Esophagus squamous epithelium (tissue), 5 donors: Measurements from ENCODE around the gene YIPF2. TPM values are rescaled to one million over a fixed set of nuclear protein-coding genes. Genes with fewer than 3 reads are reported as not detected.
"Not testable (repeated sequence)": the region's sequence is repeated elsewhere in the genome, so short reads cannot be mapped to it uniquely, and the experiment has no call there.

ENCODE experiments used
- DNase-seq: peaks from one replicate; lab custom pipeline; 2025; lab: John Stamatoyannopoulos, UW
- H3K27ac ChIP-seq, 4 donors: fragments of 200-600 bp; sonication (generic); one replicate each; pipeline ENCODE4 v1.5.1; 2016 to 2019; ENCODE audit warnings: mild to moderate bottlenecking in 1 of 4
- H3K27me3 ChIP-seq, 4 donors: fragments of 200-600 bp; sonication (generic); 1 replicate in 3 of 4; 2 replicates in 1 of 4; pipeline versions ENCODE4 v1.5.1 to v1.6.0; 2017 to 2021; ENCODE audit warnings: antibody characterized with exemption in 1 of 4
- H3K36me3 ChIP-seq, 3 donors: fragments of 200-600 bp; sonication (generic); one replicate each; pipeline ENCODE4 v1.5.1; 2016 to 2019
- H3K4me1 ChIP-seq, 3 donors: fragments of 200-600 bp; sonication (generic); one replicate each; pipeline ENCODE4 v1.5.1; 2017 to 2019
- H3K4me3 ChIP-seq, 4 donors: fragments of 200-600 bp; sonication (generic); 1 replicate in 3 of 4; 2 replicates in 1 of 4; pipeline ENCODE4 v1.5.1; 2016 to 2019; ENCODE audit warnings: mild to moderate bottlenecking in 2 of 4, moderate library complexity in 1 of 4
- H3K9me3 ChIP-seq, 3 donors: fragments of 200-600 bp; sonication (generic); one replicate each; pipeline ENCODE4 v1.5.1; 2016 to 2019
- POLR2A ChIP-seq, 4 donors: fragments of 450-650 bp; IDR thresholded peaks; one replicate each; pipeline ENCODE4 v1.6.1; 2017; ENCODE audit warnings: antibody characterized with exemption in 4 of 4, mild to moderate bottlenecking in 4 of 4, moderate library complexity in 3 of 4
- WGBS, 2 donors: methylation state at CpG; one replicate each; pipeline ENCODE4 v1.1.5; 2018; 5-methylcytosine and 5-hydroxymethylcytosine counted together
- intact Hi-C: fragments of 100-400 bp; cut with DNase I; formaldehyde crosslinking; loops from one replicate; pipeline ENCODE4 v1.15.0; 2022
- total RNA-seq, 4 donors: library from RNA; depleted of rRNA; stranded (reverse); fragments of >200 nt; gene quantifications; one replicate each; pipeline ENCODE4 v1.1.0, GENCODE V29; 2016
- TF ChIP-seq, protein P1 (sequence below), 6 experiments: fragments of 450-650 bp in 4 of 6; fragments of 200-600 bp in 2 of 6; sonication (generic) in 2 of 6; IDR thresholded peaks; one replicate each; pipeline ENCODE4 v1.5.1; 2016 to 2019; ENCODE audit warnings: antibody characterized with exemption in 6 of 6, mild to moderate bottlenecking in 4 of 6, moderate library complexity in 4 of 6
- donor health status: DM: yes; HTN: yes; CAD: no.

The YIPF2 gene
- total RNA-seq, 4 donors from 2014 or later, result 39.6 to 63.2 (median 44.0) TPM

DNA sequence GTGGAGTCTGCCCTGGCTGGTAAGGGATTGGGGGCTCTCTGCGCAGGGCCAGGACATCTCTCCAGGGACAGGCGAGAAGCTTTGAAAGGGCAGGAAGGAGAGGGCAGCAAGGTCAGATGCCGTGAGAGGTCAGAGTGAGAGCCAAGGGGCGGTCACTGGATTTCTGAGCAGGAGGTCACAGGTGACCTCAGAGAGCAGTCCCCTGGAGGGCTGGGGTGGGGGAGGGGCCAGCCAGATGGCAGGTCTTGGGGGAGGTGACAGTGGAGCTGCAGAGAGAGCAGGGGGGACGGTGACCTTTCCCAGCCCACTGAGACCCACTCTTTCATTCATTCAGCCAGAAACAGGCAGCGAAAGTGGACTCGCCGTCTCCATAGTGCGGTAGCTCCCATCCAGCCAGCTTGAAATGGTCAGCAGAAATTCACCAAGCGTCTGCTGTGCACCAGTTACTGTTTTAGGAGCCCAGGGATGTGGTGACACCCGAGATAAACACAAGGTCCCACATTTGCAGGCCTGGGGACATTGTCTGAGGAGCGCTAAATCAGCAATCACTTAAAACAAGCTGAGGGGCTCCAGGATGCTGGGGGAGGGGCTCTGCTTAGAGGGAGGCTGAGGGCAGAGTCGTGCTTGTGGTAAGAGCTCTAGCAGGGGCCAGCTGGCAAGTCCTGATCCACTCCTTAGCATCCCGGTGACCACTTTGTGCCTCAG lies 46.9 kb downstream of the YIPF2 start:
- Histone ChIP-seq H3K36me3 (peaks cover 0 to 7% (median 0%) of the 10 kb centered on the region in 3 donors), H3K4me3 (no peak overlapping the region), H3K4me1 (peaks cover 10 to 82% (median 41%) of the 10 kb centered on the region in 3 donors), H3K27me3 (no peaks in the 10 kb centered on the region), H3K27ac (no peak overlapping the region), H3K9me3 (no peaks in the 10 kb centered on the region)
- DNase-seq, result no peak
- intact Hi-C loops, result no loop called here
- WGBS, 2 donors, result 82 to 84% methylated on average over 10 to 13 of the region's 14 CpGs
- no peak for TF ChIP-seq POLR2A (IDR thresholded peaks at IDR 0.05)
- TF ChIP-seq, protein P1, sequence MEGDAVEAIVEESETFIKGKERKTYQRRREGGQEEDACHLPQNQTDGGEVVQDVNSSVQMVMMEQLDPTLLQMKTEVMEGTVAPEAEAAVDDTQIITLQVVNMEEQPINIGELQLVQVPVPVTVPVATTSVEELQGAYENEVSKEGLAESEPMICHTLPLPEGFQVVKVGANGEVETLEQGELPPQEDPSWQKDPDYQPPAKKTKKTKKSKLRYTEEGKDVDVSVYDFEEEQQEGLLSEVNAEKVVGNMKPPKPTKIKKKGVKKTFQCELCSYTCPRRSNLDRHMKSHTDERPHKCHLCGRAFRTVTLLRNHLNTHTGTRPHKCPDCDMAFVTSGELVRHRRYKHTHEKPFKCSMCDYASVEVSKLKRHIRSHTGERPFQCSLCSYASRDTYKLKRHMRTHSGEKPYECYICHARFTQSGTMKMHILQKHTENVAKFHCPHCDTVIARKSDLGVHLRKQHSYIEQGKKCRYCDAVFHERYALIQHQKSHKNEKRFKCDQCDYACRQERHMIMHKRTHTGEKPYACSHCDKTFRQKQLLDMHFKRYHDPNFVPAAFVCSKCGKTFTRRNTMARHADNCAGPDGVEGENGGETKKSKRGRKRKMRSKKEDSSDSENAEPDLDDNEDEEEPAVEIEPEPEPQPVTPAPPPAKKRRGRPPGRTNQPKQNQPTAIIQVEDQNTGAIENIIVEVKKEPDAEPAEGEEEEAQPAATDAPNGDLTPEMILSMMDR (IDR thresholded peaks at IDR 0.05), result no peak

DNA sequence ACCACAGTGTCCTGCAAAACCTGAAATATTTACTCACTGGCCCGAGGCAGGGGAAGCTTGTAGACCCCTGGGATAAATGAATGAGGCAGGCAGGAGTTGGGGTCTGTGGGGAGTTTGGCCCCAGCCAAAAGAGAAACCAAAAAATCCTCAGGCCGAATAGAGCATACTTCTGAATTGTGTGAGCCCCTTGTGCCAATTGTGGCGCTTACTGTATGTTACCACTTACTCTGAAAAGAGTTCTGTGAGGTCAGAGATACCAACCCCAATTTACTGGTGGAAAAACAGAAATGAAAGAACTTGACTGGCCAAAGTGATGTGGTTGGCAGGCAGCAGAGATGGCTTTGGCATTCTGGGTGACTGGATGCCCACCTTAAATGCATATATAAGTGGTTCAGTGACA lies 50.2 kb downstream of the YIPF2 start:
- intact Hi-C loops, result no loop called here
- WGBS, 2 donors, result 48 to 62% methylated on average over 3 of the region's 3 CpGs

DNA sequence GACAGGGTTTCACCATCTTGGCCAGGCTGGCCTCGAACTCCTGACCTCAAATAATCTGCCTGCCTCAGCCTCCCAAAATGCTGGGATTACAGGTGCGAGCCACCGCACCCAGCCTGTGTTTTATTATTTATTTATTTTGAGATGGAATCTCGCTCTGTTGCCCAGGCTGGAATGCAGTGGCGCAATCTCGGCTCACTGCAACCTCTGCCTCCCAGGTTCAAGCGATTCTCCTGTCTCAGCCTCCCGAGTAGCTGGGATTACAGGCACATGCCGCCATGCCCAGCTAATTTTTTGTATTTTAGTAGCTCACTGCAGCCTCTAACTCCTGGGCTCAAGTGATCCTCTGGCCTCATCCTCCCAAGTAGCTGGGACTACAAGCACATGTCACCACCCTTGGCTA lies 50.8 kb downstream of the YIPF2 start:
- intact Hi-C loops, H3K9me3 ChIP-seq: not testable (repeated sequence)

More for the DNA sequence above, 50.2 kb downstream of the YIPF2 start:
- no peak for DNase-seq
- H3K27me3 ChIP-seq, result no peaks in the 10 kb centered on the region
- no peak for TF ChIP-seq POLR2A (IDR thresholded peaks at IDR 0.05)
- TF ChIP-seq, protein P1 (IDR thresholded peaks at IDR 0.05), result no peak
- H3K36me3 ChIP-seq, result peaks cover 0 to 7% (median 0%) of the 10 kb centered on the region in 3 donors
- peaks cover 10 to 78% (median 39%) of the 10 kb centered on the region in 3 donors for H3K4me1 ChIP-seq
- no peaks in the 10 kb centered on the region for H3K9me3 ChIP-seq
- H3K4me3 ChIP-seq, result no peak overlapping the region
- peak overlapping the region; percentile 66 to 72 (median 66) for H3K27ac ChIP-seq

DNA sequence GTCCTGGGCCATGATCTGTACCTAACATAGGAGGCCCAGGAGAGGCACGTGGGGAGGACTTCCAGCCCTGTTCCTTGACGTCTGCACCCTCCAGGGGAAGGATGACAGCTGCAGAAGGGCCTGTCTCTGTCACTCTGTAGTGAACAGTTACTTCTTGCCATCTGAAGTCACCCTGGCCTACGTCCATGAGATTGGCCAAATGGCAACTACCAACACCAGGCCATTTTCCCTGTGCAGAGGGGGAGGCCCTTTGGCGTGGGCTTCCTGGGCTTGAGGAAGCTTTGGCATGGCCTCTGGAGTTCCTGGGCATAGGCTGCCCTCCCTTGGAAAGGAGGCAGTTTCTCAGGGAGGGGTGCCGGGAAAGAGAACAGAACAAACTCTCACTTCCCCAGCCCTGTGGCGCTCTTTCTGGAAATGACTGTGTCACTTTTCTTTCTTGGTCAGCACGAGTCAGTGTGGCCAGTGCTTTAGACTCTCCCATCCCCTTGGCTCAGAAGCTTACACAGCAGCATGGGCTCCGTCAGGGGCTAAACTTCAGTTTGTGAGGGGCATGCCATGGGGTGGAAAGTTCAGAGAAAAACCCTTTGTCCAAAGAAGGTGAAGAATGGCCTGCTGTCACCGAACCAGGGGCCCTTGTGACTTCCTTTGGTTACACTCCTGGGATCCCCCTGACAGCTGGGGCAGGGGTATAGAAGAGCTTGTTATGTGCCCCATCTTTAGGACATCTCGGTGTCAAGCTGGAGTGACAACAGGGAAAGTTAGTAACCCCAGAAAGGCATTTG lies 51.8 kb downstream of the YIPF2 start:
- peaks cover 20 to 84% (median 42%) of the 10 kb centered on the region in 3 donors for H3K4me1 ChIP-seq
- intact Hi-C loops, result no loop called here
- WGBS, 2 donors, result 59 to 66% methylated on average over 5 to 8 of the region's 10 CpGs

More for the DNA sequence above, 50.8 kb downstream of the YIPF2 start:
- not testable (repeated sequence) for H3K36me3 ChIP-seq, H3K4me3 ChIP-seq, H3K27me3 ChIP-seq, DNase-seq
- WGBS, 2 donors, result 92 to 96% methylated on average over 9 of the region's 9 CpGs
- peaks cover 16 to 84% (median 45%) of the 10 kb centered on the region in 3 donors for H3K4me1 ChIP-seq
- peak overlapping the region in 3 of 4 donors; percentile 66 to 72 (median 66) for H3K27ac ChIP-seq

GRCh38 chr19:10874024-10874423 lies 54.4 kb downstream of the YIPF2 start:
- intact Hi-C loops, result loop anchor here (5.0 kb wide), 1 partner anchor 53 kb away; the partner anchor contains the start of genes TIMM29 and YIPF2
- WGBS, 2 donors, result 79 to 86% methylated on average over 1 of the region's 1 CpG

More for the DNA sequence above, 51.8 kb downstream of the YIPF2 start:
- DNase-seq, result no peak
- Histone ChIP-seq H3K27ac (peak overlapping the region in 3 of 4 donors; percentile 22 to 72 (median 66)), H3K27me3 (no peaks in the 10 kb centered on the region), H3K9me3 (no peaks in the 10 kb centered on the region), H3K4me3 (no peak overlapping the region), H3K36me3 (peaks cover 0 to 5% (median 0%) of the 10 kb centered on the region in 3 donors)
- TF ChIP-seq POLR2A (IDR thresholded peaks at IDR 0.05), result no peak
- TF ChIP-seq, protein P1 (IDR thresholded peaks at IDR 0.05), result no peak

More at GRCh38 chr19:10874024-10874423, 54.4 kb downstream of the YIPF2 start:
- TF ChIP-seq, protein P1 (IDR thresholded peaks at IDR 0.05), result no peak
- no peak for TF ChIP-seq POLR2A (IDR thresholded peaks at IDR 0.05)
- H3K9me3 ChIP-seq, result no peaks in the 10 kb centered on the region
- peaks cover 13 to 67% (median 35%) of the 10 kb centered on the region in 3 donors for H3K4me1 ChIP-seq
- no peaks in the 10 kb centered on the region for H3K27me3 ChIP-seq
- no peak overlapping the region for H3K27ac ChIP-seq
- DNase-seq, result no peak
- H3K4me3 ChIP-seq, result no peak overlapping the region
- no peaks in the 10 kb centered on the region for H3K36me3 ChIP-seq
